Esophagus muscularis mucosa (tissue), 3 donors: ENCODE results near the gene PPP1R3F.
"Not testable (repeated sequence)": the region's sequence is repeated elsewhere in the genome, so short reads cannot be mapped to it uniquely, and the experiment has no call there.

Source experiments
- CTCF ChIP-seq, 3 experiments: fragments of 200-600 bp in 2 of 3; fragments of 450-650 bp in 1 of 3; sonication (generic) in 2 of 3; IDR thresholded peaks; one replicate each; pipeline ENCODE4 v1.5.1; 2017 to 2019; ENCODE audit warnings: antibody characterized with exemption in 3 of 3, mild to moderate bottlenecking in 2 of 3, moderate library complexity in 1 of 3
- POLR2A ChIP-seq: fragments of 450-650 bp; IDR thresholded peaks from one replicate; pipeline ENCODE4 v1.6.1; 2017; ENCODE audit warnings: antibody characterized with exemption, moderate library complexity, mild to moderate bottlenecking, low read depth

GRCh38 chrX:49321737-49322136 lies 52.1 kb downstream of the PPP1R3F start, which contains the start of gene GAGE12J:
- TF ChIP-seq POLR2A; CTCF (IDR thresholded peaks at IDR 0.05): not testable (repeated sequence)
